ENCODE results near the gene MIPOL1.

MIPOL1 gene, protein sequence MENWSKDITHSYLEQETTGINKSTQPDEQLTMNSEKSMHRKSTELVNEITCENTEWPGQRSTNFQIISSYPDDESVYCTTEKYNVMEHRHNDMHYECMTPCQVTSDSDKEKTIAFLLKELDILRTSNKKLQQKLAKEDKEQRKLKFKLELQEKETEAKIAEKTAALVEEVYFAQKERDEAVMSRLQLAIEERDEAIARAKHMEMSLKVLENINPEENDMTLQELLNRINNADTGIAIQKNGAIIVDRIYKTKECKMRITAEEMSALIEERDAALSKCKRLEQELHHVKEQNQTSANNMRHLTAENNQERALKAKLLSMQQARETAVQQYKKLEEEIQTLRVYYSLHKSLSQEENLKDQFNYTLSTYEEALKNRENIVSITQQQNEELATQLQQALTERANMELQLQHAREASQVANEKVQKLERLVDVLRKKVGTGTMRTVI

DNA sequence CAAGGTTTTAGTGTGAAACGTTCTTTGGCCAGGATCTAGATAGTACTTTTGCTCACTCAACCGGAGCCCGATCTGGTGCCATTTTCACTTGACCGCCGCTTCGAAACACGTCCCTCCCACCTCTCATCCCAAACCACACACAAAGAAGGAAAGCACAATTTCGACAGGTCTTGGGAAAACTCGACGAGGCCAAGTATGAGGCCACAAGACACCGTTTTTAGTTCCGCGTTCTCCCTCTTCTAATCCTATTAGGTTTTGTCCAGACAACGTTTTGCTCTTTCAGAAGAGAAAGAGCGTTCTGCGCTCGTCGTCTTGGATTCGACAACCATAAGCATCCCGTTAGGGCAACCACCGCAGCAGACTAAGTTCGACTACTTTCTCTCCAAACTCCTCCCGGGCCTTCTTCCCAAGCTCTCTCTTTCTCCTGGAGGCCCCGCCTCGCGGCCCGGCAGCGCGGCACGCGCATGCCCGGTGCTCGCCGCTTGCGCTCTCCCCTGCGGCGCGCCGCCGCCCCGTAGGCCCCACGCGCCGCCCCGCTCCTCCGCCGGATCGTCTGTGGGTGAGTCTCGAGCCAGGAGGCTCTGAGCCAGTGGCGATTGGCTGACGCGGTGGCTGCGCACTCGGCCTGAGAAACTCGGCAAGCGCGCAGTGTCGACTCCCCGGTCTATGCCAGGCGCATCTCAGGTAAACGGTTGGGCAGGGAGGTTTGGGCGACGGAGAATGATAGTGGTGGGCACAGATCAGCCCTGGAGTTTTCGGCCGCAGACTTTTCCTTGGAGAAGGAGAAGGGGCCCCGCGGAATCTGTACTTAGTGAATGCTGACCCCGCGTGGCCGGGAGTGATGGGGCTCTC, at the start of gene MIPOL1:
MIPOL1 (plus strand) TSS at position 517 of the 852 bp plus-strand sequence. CDS start 49,952 bp downstream, outside the sequence.
- H3K27me3 ChIP-seq (ENCODE audit: insufficient read depth, low read length, poor library complexity, severe bottlenecking), result no peaks in the 10 kb centered on the region
- no peak within 1 kb of the TSS for H3K4me2 ChIP-seq (ENCODE audit: low read depth, low read length, poor library complexity, severe bottlenecking)
- H3K36me3 ChIP-seq (ENCODE audit: insufficient read depth, low read length), result no peaks in the 10 kb centered on the region
- H3F3A ChIP-seq (ENCODE audit: low read depth), result no peaks in the 10 kb centered on the region
- no peaks in the 10 kb centered on the region for H3K79me2 ChIP-seq (ENCODE audit: insufficient read depth, low read length)
- no peak within 1 kb of the TSS for H3K4me3 ChIP-seq (ENCODE audit: low read length, poor library complexity, severe bottlenecking)
- no peak within 1 kb of the TSS for H2AFZ ChIP-seq (ENCODE audit: low read length)
- H4K20me1 ChIP-seq (ENCODE audit: insufficient read depth, low read length, poor library complexity, severe bottlenecking), result no peaks in the 10 kb centered on the region
- H3K9me2 ChIP-seq (replicated peaks; ENCODE audit: low read depth, low read length), result no peaks in the 10 kb centered on the region
- H3K9me3 ChIP-seq (ENCODE audit: insufficient read depth, low read depth, low read length), result 0 out of 2 replicates have a peak, but pooled peaks cover 3% of the 10 kb centered on the region
- no peak within 1 kb of the TSS for H3K9ac ChIP-seq (ENCODE audit: low read depth, low read length, poor library complexity, severe bottlenecking)
- TF ChIP-seq EZH2phosphoT487 (IDR thresholded peaks at IDR 0.05; ENCODE audit: borderline replicate concordance), result no peak
- TF ChIP-seq CTCF (conservative IDR thresholded peaks at IDR 0.05; ENCODE audit: low read length), result no peak
- H3K4me1 ChIP-seq (ENCODE audit: insufficient read depth, low read length, poor library complexity, severe bottlenecking), result no peaks in the 10 kb centered on the region

DNA sequence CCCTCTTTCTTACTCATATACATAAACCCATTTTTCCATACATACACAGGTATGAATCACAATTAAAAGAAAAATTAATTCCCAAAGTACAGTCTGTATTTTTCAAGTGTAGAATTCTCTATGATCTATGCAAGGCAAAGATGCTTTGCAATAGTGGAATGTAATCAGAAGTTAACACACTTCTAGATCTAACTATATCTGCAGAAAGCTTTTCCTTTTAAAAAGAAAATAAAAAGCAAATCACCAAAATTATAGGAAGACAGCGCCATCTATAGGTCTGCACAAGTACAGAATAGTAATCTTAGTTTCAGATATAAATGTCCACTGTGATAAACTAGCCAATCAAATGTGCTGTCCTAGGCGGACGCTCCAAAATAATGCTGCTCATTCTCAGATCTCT, 47.3 kb upstream of the MIPOL1 start:
- Histone ChIP-seq H3K36me3 (ENCODE audit: insufficient read depth, low read length) (no peaks in the 10 kb centered on the region), H3K4me3 (ENCODE audit: low read length, poor library complexity, severe bottlenecking) (no peak overlapping the region), H4K20me1 (ENCODE audit: insufficient read depth, low read length, poor library complexity, severe bottlenecking) (no peaks in the 10 kb centered on the region), H3K9me2 (replicated peaks; ENCODE audit: low read depth, low read length) (no peaks in the 10 kb centered on the region), H3K4me1 (ENCODE audit: insufficient read depth, low read length, poor library complexity, severe bottlenecking) (no peaks in the 10 kb centered on the region), H3K27me3 (ENCODE audit: insufficient read depth, low read length, poor library complexity, severe bottlenecking) (no peaks in the 10 kb centered on the region), H3F3A (ENCODE audit: low read depth) (no peaks in the 10 kb centered on the region), H3K9me3 (ENCODE audit: insufficient read depth, low read depth, low read length) (no peaks in the 10 kb centered on the region), H3K4me2 (ENCODE audit: low read depth, low read length, poor library complexity, severe bottlenecking) (no peak overlapping the region), H3K9ac (ENCODE audit: low read depth, low read length, poor library complexity, severe bottlenecking) (no peak overlapping the region), H2AFZ (ENCODE audit: low read length) (no peak overlapping the region), H3K79me2 (ENCODE audit: insufficient read depth, low read length) (no peaks in the 10 kb centered on the region)
- TF ChIP-seq EZH2phosphoT487 (IDR thresholded peaks at IDR 0.05; ENCODE audit: borderline replicate concordance), result no peak
- peak; percentile 89 for TF ChIP-seq CTCF (conservative IDR thresholded peaks at IDR 0.05; ENCODE audit: low read length)

DNA sequence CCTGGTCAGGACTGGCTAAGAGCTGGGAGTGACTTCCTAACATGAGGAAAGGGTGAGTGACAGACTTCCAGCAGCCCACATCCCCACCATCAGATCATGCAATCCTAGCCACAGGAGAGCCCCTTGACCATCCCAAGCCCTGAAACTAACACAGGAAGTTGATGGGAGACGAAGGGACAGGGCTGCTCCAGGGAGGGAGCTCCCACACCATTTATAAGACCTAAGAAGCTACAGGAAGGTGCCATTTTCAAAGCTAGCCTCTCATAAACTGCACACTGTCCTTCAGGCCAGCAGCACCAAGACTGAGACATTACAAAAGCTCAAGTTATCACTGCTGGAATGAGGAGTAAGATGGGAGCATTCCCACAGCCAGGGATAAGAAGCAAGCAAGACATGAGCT, 44.7 kb upstream of the MIPOL1 start:
- Histone ChIP-seq H3K9ac (ENCODE audit: low read depth, low read length, poor library complexity, severe bottlenecking) (no peak overlapping the region), H2AFZ (ENCODE audit: low read length) (no peak overlapping the region), H3K9me2 (replicated peaks; ENCODE audit: low read depth, low read length) (no peaks in the 10 kb centered on the region), H3K36me3 (ENCODE audit: insufficient read depth, low read length) (no peaks in the 10 kb centered on the region), H4K20me1 (ENCODE audit: insufficient read depth, low read length, poor library complexity, severe bottlenecking) (no peaks in the 10 kb centered on the region), H3K9me3 (ENCODE audit: insufficient read depth, low read depth, low read length) (no peaks in the 10 kb centered on the region), H3F3A (ENCODE audit: low read depth) (no peaks in the 10 kb centered on the region), H3K4me3 (ENCODE audit: low read length, poor library complexity, severe bottlenecking) (no peak overlapping the region), H3K4me1 (ENCODE audit: insufficient read depth, low read length, poor library complexity, severe bottlenecking) (no peaks in the 10 kb centered on the region), H3K4me2 (ENCODE audit: low read depth, low read length, poor library complexity, severe bottlenecking) (no peak overlapping the region), H3K79me2 (ENCODE audit: insufficient read depth, low read length) (no peaks in the 10 kb centered on the region), H3K27me3 (ENCODE audit: insufficient read depth, low read length, poor library complexity, severe bottlenecking) (no peaks in the 10 kb centered on the region)
- no peak for TF ChIP-seq CTCF (conservative IDR thresholded peaks at IDR 0.05; ENCODE audit: low read length)
- no peak for TF ChIP-seq EZH2phosphoT487 (IDR thresholded peaks at IDR 0.05; ENCODE audit: borderline replicate concordance)
